K562 (cell line): ENCODE results near the gene HAPSTR1. TPM values are rescaled to one million over a fixed set of nuclear protein-coding genes. Genes with fewer than 3 reads are reported as not detected.

Experiments
- ATAC-seq: fragments of 200-7000 bp; cut with Tn5 transposase; 3 replicates; pipeline ENCODE4 v1.9.1; 2020; ENCODE audit warnings: moderate library complexity
- BruUV-seq: library from RNA; stranded (reverse); fragments of 400-500 nt; replicated peaks from 2 replicates; lab custom pipeline; 2021; lab: Mats Ljungman, UMichigan
- CTCF ChIA-PET: fragments of 300-600 bp; formaldehyde crosslinking; extraction: SDS; loops from one replicate; lab custom pipeline; 2021; ENCODE audit warnings: low intra/inter-chr PET ratio; lab: Yijun Ruan, JAX
- POLR2A ChIA-PET: fragments of 300-600, 350-650 bp; sonication (Branson Sonifier 250); formaldehyde crosslinking; extraction: SDS; loops from one replicate; lab custom pipeline; 2021; ENCODE audit warnings: antibody characterized with exemption, inconsistent platforms; lab: Yijun Ruan, JAX
- DNase-seq, 4 experiments: peaks; one replicate each; pipeline versions ENCODE4 v3.0.0 to v3.0.0-alpha.2; 2011 to 2018; ENCODE audit warnings: low spot score in 3 of 4, mixed read lengths in 3 of 4; ENCODE audit errors: extremely low read depth in 1 of 4
- FAIRE-seq: peaks from 2 replicates; lab custom pipeline; 2011; peaks lifted over from hg19 to GRCh38; lab: Jason Lieb, UNC
- H2AFZ ChIP-seq: 2 replicates; pipeline ENCODE4 v1.6.0; 2011; ENCODE audit warnings: low read depth, low read length, control low read depth, inconsistent platforms
- H3K27ac ChIP-seq: fragments of 200-600 bp; 3 replicates; pipeline ENCODE4 v1.8.0; 2011; ENCODE audit warnings: low read depth, mild to moderate bottlenecking, control low read depth, inconsistent platforms, low read length, moderate library complexity, mixed read lengths; ENCODE audit errors: extremely low read depth
- H3K27me3 ChIP-seq, 2 experiments: fragments of 300-600 bp in 1 of 2; 2 replicates in 1 of 2; 3 replicates in 1 of 2; pipeline versions ENCODE4 v1.6.0 to v1.8.0; 2011; ENCODE audit warnings: inconsistent platforms in 2 of 2, low read length in 2 of 2, mild to moderate bottlenecking in 1 of 2, mixed read lengths in 1 of 2, moderate library complexity in 1 of 2; ENCODE audit not compliant: control insufficient read depth in 2 of 2, insufficient read depth in 2 of 2
- H3K36me3 ChIP-seq: fragments of 300-600 bp; 3 replicates; pipeline ENCODE4 v1.8.0; 2011; ENCODE audit warnings: mild to moderate bottlenecking, low read length, inconsistent platforms; ENCODE audit not compliant: control insufficient read depth, insufficient read depth
- H3K4me1 ChIP-seq, 2 experiments: fragments of 200-600 bp in 1 of 2; replicated peaks in 1 of 2; 2 replicates in 1 of 2; 3 replicates in 1 of 2; pipeline versions ENCODE4 v1.5.1 to v1.8.0; 2011; ENCODE audit warnings: inconsistent platforms in 2 of 2, low read length in 2 of 2, mild to moderate bottlenecking in 1 of 2, mixed read lengths in 1 of 2, moderate library complexity in 1 of 2; ENCODE audit not compliant: control insufficient read depth in 2 of 2, insufficient read depth in 2 of 2
- H3K4me2 ChIP-seq: 2 replicates; pipeline ENCODE4 v1.6.1; 2011; ENCODE audit warnings: low read length, control low read depth, inconsistent platforms, mixed read lengths; ENCODE audit not compliant: insufficient read depth
- H3K4me3 ChIP-seq: fragments of 200-600 bp; sonication (generic), shearing (Covaris generic); 2 replicates; pipeline ENCODE4 v1.5.1; 2016; ENCODE audit warnings: control low read depth, inconsistent platforms
- H3K79me2 ChIP-seq: fragments of 200-600 bp; 3 replicates; pipeline ENCODE4 v1.8.0; 2011; ENCODE audit warnings: low read length, inconsistent platforms; ENCODE audit not compliant: control insufficient read depth, insufficient read depth
- H3K9ac ChIP-seq, 2 experiments: 2 replicates each; pipeline versions ENCODE4 v1.6.0 to v1.6.1; 2011; ENCODE audit warnings: low read depth in 2 of 2, low read length in 2 of 2, control low read depth in 1 of 2, inconsistent platforms in 1 of 2, mild to moderate bottlenecking in 1 of 2, mixed read lengths in 1 of 2; ENCODE audit not compliant: insufficient read depth in 1 of 2
- H3K9me1 ChIP-seq: one replicate; pipeline ENCODE4 v1.6.0; 2011; ENCODE audit warnings: inconsistent platforms, mild to moderate bottlenecking, low read length, moderate library complexity; ENCODE audit not compliant: control insufficient read depth, insufficient read depth
- H3K9me3 ChIP-seq: replicated peaks from 2 replicates; pipeline ENCODE4 v1.5.1; 2011; ENCODE audit warnings: low read depth, low read length, inconsistent platforms; ENCODE audit not compliant: control insufficient read depth, insufficient read depth
- H4K20me1 ChIP-seq: replicated peaks from 2 replicates; pipeline ENCODE4 v1.6.1; 2011; ENCODE audit warnings: low read length, inconsistent platforms, mixed read lengths; ENCODE audit not compliant: control insufficient read depth, insufficient read depth
- CCNT2 ChIP-seq: IDR thresholded peaks from 2 replicates; pipeline ENCODE4 v1.6.1; 2011; ENCODE audit warnings: borderline replicate concordance, low read depth, mild to moderate bottlenecking, moderate library complexity, mixed read lengths, low read length; ENCODE audit not compliant: insufficient read length; ENCODE audit errors: extremely low read depth
- EGR1 ChIP-seq: fragments of 450-650 bp; conservative IDR thresholded peaks from 2 replicates; pipeline ENCODE4 v1.6.1; 2017; ENCODE audit warnings: mild to moderate bottlenecking
- ELF4 ChIP-seq: fragments of 450-650 bp; formaldehyde crosslinking; IDR thresholded peaks from 2 replicates; pipeline ENCODE4 v1.4.0; 2022; ENCODE audit warnings: missing genetic modification characterization
- ETS2 ChIP-seq: IDR thresholded peaks from 2 replicates; pipeline ENCODE4 v1.6.1; 2016; ENCODE audit warnings: borderline replicate concordance, missing genetic modification characterization, mild to moderate bottlenecking, moderate library complexity, missing compliant biosample characterization; ENCODE audit not compliant: poor library complexity, severe bottlenecking
- GATAD2A ChIP-seq: fragments of 450-650 bp; IDR thresholded peaks from 2 replicates; pipeline ENCODE4 v1.6.1; 2017
- GTF2F1 ChIP-seq: IDR thresholded peaks from 2 replicates; pipeline ENCODE4 v1.6.1; 2011; ENCODE audit warnings: low read depth, low read length, improper control_type of control experiment
- KAT8 ChIP-seq: fragments of 450-650 bp; IDR thresholded peaks from 2 replicates; pipeline ENCODE4 v1.6.1; 2016; ENCODE audit warnings: low read depth, mild to moderate bottlenecking
- KDM5B ChIP-seq: fragments of 200-600 bp; sonication (generic); IDR thresholded peaks from 2 replicates; pipeline ENCODE4 v1.6.1; 2012; ENCODE audit warnings: low read depth, mild to moderate bottlenecking, moderate library complexity, low read length, control low read depth, inconsistent platforms; ENCODE audit not compliant: insufficient replicate concordance
- KHSRP ChIP-seq: fragments of 450-650 bp; IDR thresholded peaks from 2 replicates; pipeline ENCODE4 v1.6.1; 2017
- NRF1 ChIP-seq, 2 experiments: fragments of 450-650 bp; IDR thresholded peaks in 1 of 2; conservative IDR thresholded peaks in 1 of 2; 2 replicates each; pipeline ENCODE4 v1.6.1; 2014; ENCODE audit warnings: mild to moderate bottlenecking in 2 of 2
- POLR3G ChIP-seq: IDR thresholded peaks from 2 replicates; pipeline ENCODE4 v1.6.1; 2011; ENCODE audit not compliant: insufficient read length, insufficient replicate concordance; ENCODE audit errors: extremely low read depth
- RB1 ChIP-seq: fragments of 450-650 bp; IDR thresholded peaks from 2 replicates; pipeline ENCODE4 v1.6.1; 2017; ENCODE audit warnings: low read depth, mild to moderate bottlenecking
- SLC30A9 ChIP-seq: fragments of 250-450 bp; sonication (Bioruptor Pico); IDR thresholded peaks from 2 replicates; pipeline ENCODE4 v1.8.0; 2022; ENCODE audit warnings: mild to moderate bottlenecking, moderate library complexity
- STAT5B ChIP-seq: fragments of 250-450 bp; sonication (Bioruptor Pico); IDR thresholded peaks from 2 replicates; pipeline ENCODE4 v1.8.0; 2021; ENCODE audit warnings: mild to moderate bottlenecking, inconsistent platforms
- SUPT5H ChIP-seq: fragments of 450-650 bp; IDR thresholded peaks from 2 replicates; pipeline ENCODE4 v1.6.1; 2016
- TFAP4 ChIP-seq: sonication (generic); formaldehyde crosslinking; IDR thresholded peaks from 2 replicates; pipeline ENCODE4 v1.8.0; 2022; ENCODE audit warnings: missing genetic modification reagents, mild to moderate bottlenecking, moderate library complexity, borderline replicate concordance
- UBTF ChIP-seq, 2 experiments: IDR thresholded peaks; 2 replicates each; pipeline ENCODE4 v1.6.1; 2012; ENCODE audit warnings: improper control_type of control experiment in 2 of 2, low read depth in 2 of 2, low read length in 2 of 2, borderline replicate concordance in 1 of 2
- ZBTB17 ChIP-seq: fragments of 450-650 bp; formaldehyde crosslinking; IDR thresholded peaks from 2 replicates; pipeline ENCODE4 v1.4.0; 2020; ENCODE audit warnings: mild to moderate bottlenecking
- ZNF197 ChIP-seq: fragments of 200-800 bp; sonication (Bioruptor generic); IDR thresholded peaks from 2 replicates; pipeline ENCODE4 v1.6.1; 2016; ENCODE audit warnings: low read depth, missing genetic modification characterization, missing compliant biosample characterization
- ZNF778 ChIP-seq: fragments of 450-650 bp; formaldehyde crosslinking; IDR thresholded peaks from 2 replicates; pipeline ENCODE4 v1.4.0; 2020; ENCODE audit warnings: mild to moderate bottlenecking, moderate library complexity
- WGBS: fragments of 100-300 bp; shearing (Covaris generic); methylation state at CpG from one replicate; pipeline ENCODE4 v1.1.6; 2016; ENCODE audit warnings: low coverage, mixed read lengths; ENCODE audit not compliant: insufficient coverage; ENCODE audit errors: missing lambda C conversion rate; 5-methylcytosine and 5-hydroxymethylcytosine counted together
- in situ Hi-C: fragments of 300-500 bp; cut with MboI; formaldehyde crosslinking; loops from 4 replicates; pipeline ENCODE4 v1.15.0; 2018; ENCODE audit warnings: inconsistent platforms, mixed read lengths
- intact Hi-C: fragments of 100-400 bp; cut with micrococcal nuclease; formaldehyde crosslinking; loops from 2 replicates; pipeline ENCODE4 v1.14.2; 2022
- polyA plus RNA-seq, 8 experiments: library from polyadenylated mRNA; depleted of rRNA in 4 of 8; stranded (reverse) in 5 of 8; unstranded in 3 of 8; fragments of >200 nt; fragmentation: Nextera tagmentation in 2 of 8; fragmentation: Illumina TruSeq in 1 of 8; extraction: Ambion mirVana in 2 of 8; extraction: Trizol in 1 of 8; gene quantifications; 2 replicates each; pipeline versions ENCODE4 v1.2.1 to v1.2.3, GENCODE V29; 2011 to 2014; ENCODE audit warnings: inconsistent platforms in 1 of 8, missing spikeins in 1 of 8
- total RNA-seq, 7 experiments: library from RNA; depleted of rRNA in 6 of 7; stranded (reverse); fragments of >200 nt in 6 of 7; fragmentation: Illumina TruSeq in 2 of 7; extraction: Trizol in 2 of 7; gene quantifications; 2 replicates each; pipeline versions ENCODE4 v1.2.1 to v1.2.3, GENCODE V29; 2011 to 2021; ENCODE audit warnings: low replicate concordance in 1 of 7

Gene HAPSTR1
- total and polyA plus RNA-seq, 9 of the 15 experiments (the other 6 are each of a cell fraction or from before 2014, with no cell fraction given), result 10.8 to 67.9 (median 36.5) TPM

GRCh38 chr16:9092282-9092977 is 986 bp downstream of the HAPSTR1 start:
- POLR2A ChIA-PET, result interaction anchor here (0.8 to 4.7 kb wide), 9 partner anchors 9 to 35 kb away, joined by 3 to 69 read pairs (median 4); no protein-coding TSS in a partner anchor
- FAIRE-seq, result no peak
- TF ChIP-seq ZBTB17 (CRISPR knock-in tag), result 0 out of 2 replicates have a peak, but pooled peaks have one; percentile 11
- TF ChIP-seq RB1, result peak; percentile 34; the same call in 1 of the 2 replicates
- TF ChIP-seq KAT8, result peak; percentile 58
- no peak for TF ChIP-seq POLR3G
- TF ChIP-seq ETS2, result no peak
- peak; percentile 19 for TF ChIP-seq KDM5B
- no peak for TF ChIP-seq GATAD2A
- no peak for TF ChIP-seq KHSRP
- TF ChIP-seq SUPT5H, result 0 out of 2 replicates have a peak, but pooled peaks have one; percentile 35
- TF ChIP-seq STAT5B (CRISPR knock-in tag), result no peak
- TF ChIP-seq TFAP4 (CRISPR knock-in tag), result 0 out of 2 replicates have a peak, but pooled peaks have one; percentile 5
- no peak for TF ChIP-seq EGR1
- peak; percentile 0 to 52; a peak in 1 of 4 replicates for TF ChIP-seq UBTF (IDR thresholded peaks at IDR 0.05; ENCODE audit: borderline replicate concordance in 1 of 2, low read depth in 2 of 2, low read length in 2 of 2)
- no peak for TF ChIP-seq GTF2F1
- TF ChIP-seq ZNF778 (CRISPR knock-in tag), result no peak
- TF ChIP-seq ELF4 (CRISPR knock-in tag), result no peak
- TF ChIP-seq CCNT2, result peak; percentile 31
- TF ChIP-seq SLC30A9, result no peak
- TF ChIP-seq NRF1 (conservative IDR thresholded peaks at IDR 0.05 in 1 of 2, IDR thresholded peaks at IDR 0.05 in 1 of 2), result no peak
- TF ChIP-seq ZNF197 (CRISPR knock-in tag), result 0 out of 2 replicates have a peak, but pooled peaks have one; percentile 50

More at GRCh38 chr16:9092282-9092977, 986 bp downstream of the HAPSTR1 start:
- H3K4me1 ChIP-seq, result peaks cover 21 to 24% of the 10 kb centered on the region in 2 experiments
- H3K79me2 ChIP-seq, result peaks cover 74% of the 10 kb centered on the region
- H3K36me3 ChIP-seq, result peaks cover 47% of the 10 kb centered on the region
- no peak overlapping the region for H2AFZ ChIP-seq
- peaks cover 1% of the 10 kb centered on the region for H3K9me1 ChIP-seq
- intact Hi-C loops, result loop anchor here (5.0 kb wide), 1 partner anchor 40 kb away; no protein-coding TSS in a partner anchor
- peak overlapping the region; percentile 95 for H3K4me3 ChIP-seq
- no peaks in the 10 kb centered on the region for H3K27me3 ChIP-seq
- peak overlapping the region; percentile 93 for H3K27ac ChIP-seq
- no peaks in the 10 kb centered on the region for H3K9me3 ChIP-seq
- in situ Hi-C loops, result no loop called here
- H3K4me2 ChIP-seq, result peak overlapping the region; percentile 88
- CTCF ChIA-PET, result no interaction called here
- peak overlapping the region; percentile 85 to 100 for H3K9ac ChIP-seq
- under 1% methylated on average over 39 of the region's 64 CpGs for WGBS
- no TSS peak for BruUV-seq
- ATAC-seq (peak; percentile 5), DNase-seq (peak; percentile 42 to 66 (median 56))
- H4K20me1 ChIP-seq, result peaks cover 40% of the 10 kb centered on the region
